HG02642 (cell line): Measurements from ENCODE around the gene LASP1.
A peak's percentile ranks its signal among the peaks of the same experiment; 100 is the strongest.

Source experiments
- ATAC-seq: cut with Tn5 transposase; IDR thresholded peaks from one replicate; pipeline ENCODE4 v1.9.1; 2021; ENCODE audit warnings: mild to moderate bottlenecking; ENCODE audit not compliant: unreplicated experiment, poor library complexity

LASP1 gene

GRCh38 chr17:38868817-38869525, 887 bp upstream of the LASP1 start:
- ATAC-seq: peak; percentile 39

GRCh38 chr17:38870259-38871165, 654 bp downstream of the LASP1 start:
- peak; percentile 28 for ATAC-seq

DNA sequence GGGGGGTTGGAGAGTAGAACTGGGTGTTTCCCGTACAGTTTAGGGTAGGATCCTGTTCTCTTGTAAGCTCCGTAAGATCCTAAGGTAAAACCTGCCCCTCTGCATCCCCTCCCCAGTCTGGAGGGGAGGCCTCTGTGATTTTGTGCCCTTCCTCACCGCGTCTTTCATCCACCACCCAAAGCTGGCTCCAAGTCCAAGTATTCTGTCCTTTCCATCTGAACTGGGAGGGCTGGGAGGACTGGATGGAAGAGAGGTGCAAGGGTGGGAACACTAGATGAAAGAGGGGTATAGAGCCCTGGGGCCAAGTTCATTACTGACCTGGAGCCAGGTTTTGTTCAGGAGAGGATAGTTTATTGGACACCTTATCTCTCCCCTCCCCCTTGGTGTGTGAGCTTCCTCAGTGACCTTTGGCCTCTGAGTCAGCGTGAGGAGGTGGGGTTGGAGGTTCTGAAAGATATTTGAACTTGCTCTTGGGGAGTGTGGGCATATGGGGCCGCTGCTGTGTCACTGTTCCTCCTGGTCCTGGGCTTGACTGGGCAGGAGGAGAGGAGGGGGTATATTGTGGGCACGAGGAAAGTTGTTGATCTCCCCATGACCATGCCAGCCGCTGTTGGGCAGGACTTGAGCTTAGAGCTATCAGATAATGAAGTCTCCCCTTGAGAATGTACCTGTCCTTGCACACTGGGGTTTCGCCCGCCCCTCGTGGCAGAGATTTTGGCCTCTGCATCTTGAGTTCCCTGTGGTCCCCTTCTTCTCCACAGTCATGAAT, 1.6 kb downstream of the LASP1 start:
- ATAC-seq: no peak

- no peak for ATAC-seq
These were observed 2.2 kb downstream of the LASP1 start for GRCh38 chr17:38872027-38872511.

GRCh38 chr17:38872671-38873385, 3.0 kb downstream of the LASP1 start:
- no peak for ATAC-seq

GRCh38 chr17:38873640-38874380, 4.0 kb downstream of the LASP1 start:
- no peak for ATAC-seq

DNA sequence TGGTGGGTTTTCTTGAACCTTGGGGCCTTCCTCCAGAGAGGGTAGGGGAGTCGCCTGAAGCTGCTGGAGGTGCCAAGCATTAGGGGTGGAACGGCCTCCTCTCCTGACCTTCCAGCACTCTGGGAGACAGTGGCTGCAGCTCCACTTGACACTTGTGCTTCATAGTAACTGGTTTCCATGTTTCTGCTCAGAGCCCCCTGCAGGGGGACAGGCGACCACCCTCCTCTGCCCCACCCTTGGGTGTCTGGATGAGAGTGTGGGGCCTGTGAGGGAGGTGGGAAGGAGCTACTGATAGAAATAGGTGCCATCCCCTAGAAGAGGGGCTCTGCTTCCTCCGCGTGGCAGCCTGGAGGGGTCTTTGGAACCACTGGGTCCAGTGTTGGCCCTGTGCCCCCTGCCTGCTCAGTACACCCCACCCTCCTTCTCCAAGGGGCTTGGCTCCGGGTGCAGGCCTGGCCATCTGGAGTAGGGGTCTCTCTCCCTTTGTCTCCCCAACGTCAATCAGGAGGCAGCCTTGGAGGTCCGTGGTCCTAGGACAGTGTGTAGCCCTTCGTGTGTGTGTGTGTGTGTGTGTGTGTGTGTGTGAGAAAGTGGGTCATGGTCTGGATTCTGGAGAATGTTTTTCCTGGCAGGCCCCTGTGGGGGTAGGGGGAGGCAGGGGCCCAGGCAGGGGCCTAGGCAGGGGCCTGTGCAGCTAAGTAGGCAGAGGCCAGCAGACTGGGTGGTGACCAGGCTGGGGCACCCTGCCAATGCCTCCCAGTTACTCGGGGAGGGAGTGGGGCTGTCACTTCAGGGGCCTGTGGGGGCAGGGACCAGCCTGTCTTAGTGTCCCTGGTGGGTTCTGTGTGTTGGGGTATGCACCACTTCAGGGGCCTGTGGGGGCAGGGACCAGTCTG, 4.9 kb downstream of the LASP1 start:
- no peak for ATAC-seq

GRCh38 chr17:38875477-38876075, 5.7 kb downstream of the LASP1 start:
- ATAC-seq: no peak

DNA sequence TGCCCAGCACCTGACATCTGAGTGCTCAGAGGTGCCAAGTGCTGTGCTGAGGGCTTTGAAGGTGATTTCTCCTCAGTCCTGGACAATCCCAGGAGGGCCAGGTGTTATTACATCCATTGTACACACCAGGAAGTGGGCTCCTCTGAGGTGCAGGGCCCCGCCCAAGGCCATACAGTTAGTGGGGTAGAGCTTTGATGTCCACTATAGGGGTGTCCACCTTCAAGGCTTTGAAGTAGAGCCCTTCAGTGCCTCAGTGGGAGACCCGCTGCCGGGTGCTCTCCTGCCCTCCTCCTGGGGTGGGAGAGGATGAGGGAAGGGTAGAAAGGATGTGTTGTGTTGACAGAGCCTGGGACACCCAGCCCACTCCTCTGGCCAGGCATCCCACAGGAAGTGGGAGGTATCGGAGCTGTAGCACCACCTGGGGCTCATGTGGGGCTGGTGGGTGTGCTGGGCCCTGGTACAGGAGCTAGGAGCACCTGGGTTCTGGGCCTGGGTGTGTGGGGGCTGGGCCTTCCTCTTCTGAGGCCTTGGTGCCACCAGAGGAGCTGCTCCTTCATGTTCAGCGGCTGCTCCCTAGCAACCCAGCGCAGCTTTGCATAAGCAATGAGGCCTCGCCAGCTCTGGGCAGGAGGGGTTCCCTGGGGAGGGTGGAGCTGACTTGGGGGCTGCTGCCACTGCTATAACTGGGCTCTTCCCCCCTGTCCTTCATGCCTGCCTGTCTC, 7.4 kb downstream of the LASP1 start:
- ATAC-seq: no peak

GRCh38 chr17:38879878-38880665, 10.2 kb downstream of the LASP1 start:
- ATAC-seq: no peak

DNA sequence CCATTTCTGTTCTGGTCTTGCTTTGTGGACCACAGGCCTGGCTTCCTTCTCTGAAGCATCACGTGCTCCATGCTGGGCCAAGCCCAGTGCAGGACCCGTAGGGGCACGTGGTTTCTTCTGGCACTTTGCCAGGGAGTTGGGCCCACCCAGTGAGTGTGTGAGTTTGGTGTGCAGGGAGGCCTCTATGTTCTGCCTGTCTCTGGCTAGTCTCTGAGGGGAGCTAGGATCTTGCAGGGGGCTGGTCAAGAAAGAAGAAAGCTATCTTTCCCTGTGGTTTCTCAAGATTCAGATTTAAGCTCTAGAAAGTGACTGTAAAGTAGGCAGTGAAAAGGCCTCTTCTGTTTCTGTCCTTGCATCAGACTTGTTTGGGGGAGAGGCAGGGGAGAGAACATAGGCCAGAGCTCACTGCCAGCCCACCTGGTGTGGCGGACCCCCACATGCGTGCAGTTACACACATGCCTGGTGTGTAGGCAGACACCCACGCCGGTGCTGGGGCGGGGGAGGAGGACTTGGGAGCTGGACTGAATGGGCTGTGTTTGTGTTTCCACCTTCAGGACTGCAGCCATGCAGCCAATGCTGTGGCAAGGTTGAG, 11.8 kb downstream of the LASP1 start:
- no peak for ATAC-seq

GRCh38 chr17:38882870-38883269, 13.0 kb downstream of the LASP1 start:
- ATAC-seq: no peak

DNA sequence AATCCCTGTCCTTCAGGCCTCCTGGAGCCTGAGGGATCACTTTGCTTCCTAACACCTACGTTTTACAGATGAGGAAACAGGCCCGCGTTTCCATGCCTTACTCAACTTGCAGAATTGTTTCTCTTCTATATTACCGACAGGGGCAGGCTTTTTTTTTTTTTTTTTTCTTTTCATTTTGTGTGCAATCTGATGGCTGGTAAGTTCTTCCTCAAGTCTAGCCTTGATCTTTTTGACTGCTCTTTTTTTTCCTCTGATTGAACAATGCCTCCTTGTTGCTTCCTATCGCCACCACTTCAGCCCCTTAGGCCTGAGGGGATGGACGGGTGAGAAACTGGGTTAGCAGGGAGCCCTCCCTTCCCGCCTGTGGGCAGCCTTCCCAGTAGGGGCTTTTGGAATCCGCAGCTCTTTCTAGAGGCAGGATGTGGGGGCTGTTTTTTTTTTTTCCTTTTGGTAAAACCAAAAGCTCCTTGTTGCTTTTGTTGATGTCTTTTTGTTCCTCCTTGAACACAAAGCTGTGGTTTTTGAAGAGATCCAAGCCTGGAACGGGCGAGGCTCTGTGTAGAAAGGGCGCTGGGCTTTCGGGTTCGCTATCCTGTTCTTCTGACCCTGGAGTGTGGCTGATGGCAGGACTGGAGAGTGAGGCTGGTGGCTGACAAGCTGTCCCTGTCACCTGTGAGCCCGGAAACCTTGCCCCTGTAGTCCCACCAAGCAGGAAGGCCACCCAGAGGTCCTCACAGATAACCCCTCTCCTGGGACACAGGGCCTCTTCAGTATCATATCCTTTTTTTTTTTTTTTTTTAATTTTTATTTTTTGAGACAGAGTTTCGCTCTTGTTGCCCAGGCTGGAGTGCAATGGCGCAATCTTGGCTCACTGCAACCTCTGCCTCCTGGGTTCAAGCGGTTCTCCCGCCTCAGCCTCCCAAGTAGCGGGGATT, 14.0 kb downstream of the LASP1 start:
- no peak for ATAC-seq

DNA sequence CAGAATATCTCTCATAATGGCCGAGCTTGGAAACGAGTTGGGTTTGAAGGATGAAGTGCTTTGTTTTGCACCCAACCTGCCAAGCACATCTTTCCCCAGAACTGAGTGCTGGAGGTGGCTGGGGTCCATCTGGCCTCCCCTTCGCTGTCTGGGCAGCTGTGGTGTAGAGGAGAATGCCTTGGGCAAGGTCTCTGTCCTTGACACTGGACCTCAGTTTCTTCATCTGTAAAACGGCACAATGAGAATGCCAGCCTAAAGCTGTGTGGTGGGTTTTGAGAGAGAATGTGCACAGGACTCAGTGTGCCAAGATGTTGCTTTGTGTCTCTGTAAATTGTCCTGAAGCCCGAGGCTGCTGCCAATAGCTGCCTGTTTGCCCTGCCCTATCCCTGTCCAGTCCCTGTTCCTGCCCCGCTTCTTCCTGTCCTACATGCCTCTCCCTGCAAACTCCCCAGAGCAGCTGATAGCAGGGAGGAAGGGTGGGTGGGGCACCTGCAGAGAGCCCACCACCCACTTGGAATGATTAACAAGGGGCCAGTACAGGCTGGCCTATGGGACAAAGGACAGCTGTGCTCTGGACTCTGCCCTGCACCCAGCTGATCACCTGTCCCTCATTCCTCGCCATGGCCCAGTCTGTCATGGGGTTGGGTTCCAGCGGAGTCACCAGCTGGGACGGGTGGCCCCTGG, 15.3 kb downstream of the LASP1 start:
- no peak for ATAC-seq
